Activated CD8-positive, alpha-beta memory T cell treated with anti-CD3 and anti-CD28 coated beads for 48 hours (primary cell): Measurements from ENCODE around the gene FRMD4A.
"Not testable (repeated sequence)": the region's sequence is repeated elsewhere in the genome, so short reads cannot be mapped to it uniquely, and the experiment has no call there.

Experiments
- DNase-seq, 3 experiments: peaks; one replicate each; pipeline ENCODE4 v3.0.0-alpha.2; 2020; ENCODE audit warnings: low read depth in 2 of 3, low spot score in 2 of 3

FRMD4A gene

GRCh38 chr10:13957856-13958255 is 372.9 kb downstream of the FRMD4A start:
- DNase-seq: no peak

GRCh38 chr10:13956826-13957225 is 373.9 kb downstream of the FRMD4A start:
- no peak for DNase-seq

GRCh38 chr10:13955409-13956068 is 375.2 kb downstream of the FRMD4A start:
- DNase-seq: no peak

GRCh38 chr10:13954195-13954594 is 376.5 kb downstream of the FRMD4A start:
- not testable (repeated sequence) for DNase-seq

GRCh38 chr10:13953371-13953770 is 377.4 kb downstream of the FRMD4A start:
- no peak for DNase-seq

- DNase-seq: no peak
Measured at GRCh38 chr10:13950543-13950939, 380.2 kb downstream of the FRMD4A start.

GRCh38 chr10:13949844-13950542 is 380.7 kb downstream of the FRMD4A start:
- no peak for DNase-seq

- DNase-seq: no peak
Measured at GRCh38 chr10:13946209-13946460, 384.6 kb downstream of the FRMD4A start.

- no peak for DNase-seq
Measured at GRCh38 chr10:13945390-13946208, 385.1 kb downstream of the FRMD4A start.

- DNase-seq: no peak
Measured at GRCh38 chr10:13944823-13945222, 385.9 kb downstream of the FRMD4A start.

- no peak for DNase-seq
Measured at GRCh38 chr10:13943735-13944398, 386.9 kb downstream of the FRMD4A start.

- DNase-seq: no peak
Measured at GRCh38 chr10:13942035-13942434, 388.7 kb downstream of the FRMD4A start.

- no peak for DNase-seq
Measured at GRCh38 chr10:13939391-13939790, 391.3 kb downstream of the FRMD4A start.

GRCh38 chr10:13938950-13939349 is 391.8 kb downstream of the FRMD4A start:
- no peak for DNase-seq

GRCh38 chr10:13936826-13937225 is 393.9 kb downstream of the FRMD4A start:
- no peak for DNase-seq

GRCh38 chr10:13930120-13930519 is 400.6 kb downstream of the FRMD4A start:
- DNase-seq: no peak

GRCh38 chr10:13928451-13928850 is 402.3 kb downstream of the FRMD4A start:
- no peak for DNase-seq

GRCh38 chr10:13925971-13926780 is 404.5 kb downstream of the FRMD4A start:
- no peak for DNase-seq

- DNase-seq: no peak
Measured at GRCh38 chr10:13924040-13924725, 406.5 kb downstream of the FRMD4A start.

GRCh38 chr10:13922586-13922985 is 408.1 kb downstream of the FRMD4A start:
- no peak for DNase-seq
